Measurements from ENCODE around the gene FCHSD1. TPM values are rescaled to one million over a fixed set of nuclear protein-coding genes. Genes with fewer than 3 reads are reported as not detected.

Gene FCHSD1
- total and polyA plus RNA-seq, 2 donors (not counting 3 experiments of a cell fraction or from before 2014, with no cell fraction given), result 35.1 to 37.0 TPM

DNA sequence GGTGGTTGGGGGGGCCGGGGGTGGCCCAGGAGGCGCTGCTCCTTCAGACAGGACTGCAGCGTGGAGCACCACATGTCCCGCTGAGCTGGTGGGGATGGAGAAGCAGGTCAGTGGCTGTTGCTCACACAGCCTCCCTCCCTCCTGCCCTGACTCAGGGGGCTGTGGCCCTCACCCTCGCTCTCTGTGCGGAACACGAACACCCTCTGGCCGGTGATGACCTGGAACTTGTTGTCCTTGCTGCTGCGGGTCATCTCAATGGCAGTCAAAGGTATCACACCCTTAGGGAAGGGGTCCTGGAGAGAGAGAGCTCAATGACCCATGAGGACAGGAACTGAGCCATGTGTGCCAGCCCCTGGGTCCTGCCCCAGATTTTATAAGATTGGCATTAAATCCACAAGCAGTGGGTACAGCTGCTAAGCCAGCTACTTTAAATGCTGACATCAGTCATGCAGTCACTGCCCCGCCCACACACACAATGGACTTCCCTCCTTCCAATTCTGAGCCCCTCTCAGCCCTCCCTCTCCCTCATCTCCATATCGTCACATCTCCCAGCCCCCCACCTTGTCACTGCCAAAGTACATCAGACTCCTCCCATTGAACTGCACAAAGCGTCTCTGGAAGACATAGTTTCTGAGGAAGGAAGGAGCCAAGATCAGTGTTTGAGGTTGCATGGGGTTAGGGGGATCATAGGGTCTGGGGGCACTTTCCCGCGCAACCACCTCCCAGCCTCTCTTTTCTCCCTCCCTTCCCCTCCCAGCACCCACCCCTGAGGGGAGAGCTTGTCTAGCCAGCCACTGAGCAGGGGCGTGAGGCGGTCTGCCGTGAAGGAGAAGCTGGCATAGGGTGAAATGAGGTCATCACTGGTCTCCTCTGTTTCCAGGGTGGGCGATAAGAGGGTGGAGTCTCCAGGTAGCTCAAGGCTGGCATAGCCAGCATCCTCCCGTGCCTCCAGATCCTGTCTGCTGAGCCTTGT is 21.9 kb upstream of the FCHSD1 start:
- no peak overlapping the region for H3K4me3 ChIP-seq (replicated peaks in 1 of 3; ENCODE audit: insufficient read depth in 1 of 3, low read depth in 1 of 3, low read length in 3 of 3)
- CTCF ChIA-PET, result interaction anchor here (0.6 to 0.9 kb wide), 2 partner anchors 19 to 217 kb away, joined by 3 to 4 read pairs; no protein-coding TSS in a partner anchor
- peaks cover 37% of the 10 kb centered on the region for H3K79me2 ChIP-seq (ENCODE audit: control insufficient read depth, insufficient read depth, low read length)
- dilution Hi-C loops (cut with MboI; ENCODE audit: extremely low pct_ligation_motif_present, low sequenced_read_pairs), result no loop called here
- no peak overlapping the region for H3K4me2 ChIP-seq (ENCODE audit: insufficient read depth, low read length)
- no peak overlapping the region for H3K9ac ChIP-seq (replicated peaks; ENCODE audit: extremely low read depth, insufficient read depth, low read length)
- TF ChIP-seq, protein P1, sequence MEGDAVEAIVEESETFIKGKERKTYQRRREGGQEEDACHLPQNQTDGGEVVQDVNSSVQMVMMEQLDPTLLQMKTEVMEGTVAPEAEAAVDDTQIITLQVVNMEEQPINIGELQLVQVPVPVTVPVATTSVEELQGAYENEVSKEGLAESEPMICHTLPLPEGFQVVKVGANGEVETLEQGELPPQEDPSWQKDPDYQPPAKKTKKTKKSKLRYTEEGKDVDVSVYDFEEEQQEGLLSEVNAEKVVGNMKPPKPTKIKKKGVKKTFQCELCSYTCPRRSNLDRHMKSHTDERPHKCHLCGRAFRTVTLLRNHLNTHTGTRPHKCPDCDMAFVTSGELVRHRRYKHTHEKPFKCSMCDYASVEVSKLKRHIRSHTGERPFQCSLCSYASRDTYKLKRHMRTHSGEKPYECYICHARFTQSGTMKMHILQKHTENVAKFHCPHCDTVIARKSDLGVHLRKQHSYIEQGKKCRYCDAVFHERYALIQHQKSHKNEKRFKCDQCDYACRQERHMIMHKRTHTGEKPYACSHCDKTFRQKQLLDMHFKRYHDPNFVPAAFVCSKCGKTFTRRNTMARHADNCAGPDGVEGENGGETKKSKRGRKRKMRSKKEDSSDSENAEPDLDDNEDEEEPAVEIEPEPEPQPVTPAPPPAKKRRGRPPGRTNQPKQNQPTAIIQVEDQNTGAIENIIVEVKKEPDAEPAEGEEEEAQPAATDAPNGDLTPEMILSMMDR (IDR thresholded peaks at IDR 0.05; ENCODE audit: extremely low read depth in 1 of 2, insufficient read depth in 1 of 2, low read depth in 1 of 2, low read length in 2 of 2), result no peak
- peak; percentile 28 for TF ChIP-seq POLR2A (IDR thresholded peaks at IDR 0.05; ENCODE audit: low read depth, low read length)
- BruUV-seq (replicated peaks), result no TSS peak
- H3K9me1 ChIP-seq (replicated peaks; ENCODE audit: control insufficient read depth, extremely low read depth, insufficient read depth, low read length), result no peaks in the 10 kb centered on the region
- peaks cover 26% of the 10 kb centered on the region for H3K4me1 ChIP-seq (ENCODE audit: control insufficient read depth, extremely low read depth, insufficient read depth, low read length)
- no peaks in the 10 kb centered on the region for H3K27me3 ChIP-seq (ENCODE audit: control insufficient read depth in 2 of 2, insufficient read depth in 2 of 2, low read length in 2 of 2)
- POLR2A ChIA-PET, result interaction anchor here (0.6 kb wide), 1 partner anchor 13 kb away, joined by 3 read pairs; no protein-coding TSS in a partner anchor
- intact Hi-C loops (cut with micrococcal nuclease), result no loop called here
- peaks cover 22 to 57% of the 10 kb centered on the region in 2 experiments for H3K36me3 ChIP-seq (ENCODE audit: control insufficient read depth in 2 of 2, extremely low read depth in 1 of 2, insufficient read depth in 2 of 2, low read length in 2 of 2)
- H2AFZ ChIP-seq (ENCODE audit: low read depth, low read length), result no peak overlapping the region
- no peaks in the 10 kb centered on the region for H3K9me3 ChIP-seq (replicated peaks; ENCODE audit: control insufficient read depth, insufficient read depth, low read length)
- DNase-seq (ENCODE audit: low read depth, low spot score), result no peak
- peak; percentile 67 for FAIRE-seq
- no peaks in the 10 kb centered on the region for H4K20me1 ChIP-seq (replicated peaks; ENCODE audit: control insufficient read depth, extremely low read depth, insufficient read depth, low read length)
- H3K27ac ChIP-seq (ENCODE audit: insufficient read depth, low read depth, low read length), result no peak overlapping the region

Data from endothelial cell of umbilical vein (primary cell).